ENCODE data around the gene KCNQ1. TPM values are rescaled to one million over a fixed set of nuclear protein-coding genes. Genes with fewer than 3 reads are reported as not detected.

The KCNQ1 gene
- total and polyA plus RNA-seq, 2 donors (not counting 1 experiment from before 2014, with no cell fraction given), result 21.5 to 28.8 TPM

DNA sequence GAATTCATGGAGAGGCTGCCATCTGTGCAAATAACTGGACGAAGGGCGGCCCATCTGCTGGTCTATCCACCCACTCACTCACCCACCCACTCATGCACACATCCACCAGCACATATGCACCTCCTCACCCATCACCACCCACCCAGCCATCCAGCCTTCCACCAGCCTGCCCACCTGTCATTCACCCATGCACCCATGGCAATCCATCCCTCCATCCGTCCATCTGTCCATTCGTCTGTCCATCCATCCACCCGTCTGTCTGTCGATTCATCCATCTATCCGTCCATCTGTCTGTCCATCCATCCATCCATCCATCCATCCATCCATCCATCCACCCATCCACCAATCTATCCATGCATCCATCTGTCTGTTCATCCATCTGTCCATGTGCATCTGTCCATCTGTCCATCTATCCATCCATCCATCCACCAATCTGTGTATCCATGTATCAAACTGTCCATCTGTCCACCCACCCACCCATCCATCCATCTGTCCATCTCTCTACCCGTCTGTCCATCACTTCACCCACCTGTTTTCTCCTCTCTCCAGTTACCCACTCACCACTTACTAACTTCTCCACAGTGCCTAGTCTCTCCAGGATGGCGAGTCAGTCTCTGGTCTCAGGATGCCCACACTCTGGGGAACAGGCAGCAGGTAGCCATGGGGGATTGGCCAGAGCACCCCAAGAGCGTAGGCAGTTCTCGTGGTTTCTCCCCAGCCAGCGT is 9.4 kb upstream of the KCNQ1 start:
- DNase-seq, result no peak
- no peaks in the 10 kb centered on the region for H3K79me2 ChIP-seq (ENCODE audit: control insufficient read depth, insufficient read depth, low read length)
- no peak overlapping the region for H2AFZ ChIP-seq (ENCODE audit: insufficient read depth, low read depth, low read length, poor library complexity, severe bottlenecking)
- H3K27me3 ChIP-seq (replicated peaks in 1 of 4; ENCODE audit: control extremely low read depth in 1 of 4, control insufficient read depth in 3 of 4, insufficient read depth in 4 of 4, low read length in 3 of 4), result peaks cover 0 to 10% (median 1%) of the 10 kb centered on the region in 4 experiments
- no peak overlapping the region for H3K9ac ChIP-seq (ENCODE audit: low read length)
- no peak overlapping the region for H3K4me3 Mint-ChIP-seq
- H4K20me1 ChIP-seq (ENCODE audit: control insufficient read depth, insufficient read depth, low read length, poor library complexity, severe bottlenecking), result no peaks in the 10 kb centered on the region
- no peak overlapping the region for H3K27ac ChIP-seq (ENCODE audit: low read length in 2 of 2)
- WGBS (ENCODE audit: insufficient coverage), result 92% methylated on average over 11 of the region's 12 CpGs
- ChIA-PET CTCF (no interaction called here), POLR2A (no interaction called here)
- no peak for TF ChIP-seq EZH2 (IDR thresholded peaks at IDR 0.05; ENCODE audit: borderline replicate concordance, insufficient read depth, low read depth, low read length, poor library complexity, severe bottlenecking)
- TF ChIP-seq, protein P1, sequence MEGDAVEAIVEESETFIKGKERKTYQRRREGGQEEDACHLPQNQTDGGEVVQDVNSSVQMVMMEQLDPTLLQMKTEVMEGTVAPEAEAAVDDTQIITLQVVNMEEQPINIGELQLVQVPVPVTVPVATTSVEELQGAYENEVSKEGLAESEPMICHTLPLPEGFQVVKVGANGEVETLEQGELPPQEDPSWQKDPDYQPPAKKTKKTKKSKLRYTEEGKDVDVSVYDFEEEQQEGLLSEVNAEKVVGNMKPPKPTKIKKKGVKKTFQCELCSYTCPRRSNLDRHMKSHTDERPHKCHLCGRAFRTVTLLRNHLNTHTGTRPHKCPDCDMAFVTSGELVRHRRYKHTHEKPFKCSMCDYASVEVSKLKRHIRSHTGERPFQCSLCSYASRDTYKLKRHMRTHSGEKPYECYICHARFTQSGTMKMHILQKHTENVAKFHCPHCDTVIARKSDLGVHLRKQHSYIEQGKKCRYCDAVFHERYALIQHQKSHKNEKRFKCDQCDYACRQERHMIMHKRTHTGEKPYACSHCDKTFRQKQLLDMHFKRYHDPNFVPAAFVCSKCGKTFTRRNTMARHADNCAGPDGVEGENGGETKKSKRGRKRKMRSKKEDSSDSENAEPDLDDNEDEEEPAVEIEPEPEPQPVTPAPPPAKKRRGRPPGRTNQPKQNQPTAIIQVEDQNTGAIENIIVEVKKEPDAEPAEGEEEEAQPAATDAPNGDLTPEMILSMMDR (IDR thresholded peaks at IDR 0.05), result no peak
- peaks cover 4% of the 10 kb centered on the region for H3K9me3 Mint-ChIP-seq (ENCODE audit: insufficient read depth)
- H3K4me3 ChIP-seq (ENCODE audit: control extremely low read depth in 1 of 5, extremely low read depth in 1 of 5, insufficient read depth in 1 of 5, low read depth in 2 of 5, low read length in 4 of 5), result no peak overlapping the region
- no peak for ATAC-seq (ENCODE audit: low read depth)
- no peaks in the 10 kb centered on the region for H3K36me3 ChIP-seq (replicated peaks in 1 of 2; ENCODE audit: control extremely low read depth in 1 of 2, control insufficient read depth in 1 of 2, extremely low read depth in 1 of 2, insufficient read depth in 2 of 2, low read length in 1 of 2)
- intact Hi-C loops (cut with micrococcal nuclease), result no loop called here
- H3K4me2 ChIP-seq (replicated peaks; ENCODE audit: low read depth, low read length, poor library complexity, severe bottlenecking), result no peak overlapping the region
- H3K27ac Mint-ChIP-seq, result no peak overlapping the region
- H3K9me3 ChIP-seq (ENCODE audit: control extremely low read depth in 1 of 3, control insufficient read depth in 2 of 3, insufficient read depth in 1 of 3, low read length in 2 of 3), result peaks cover 0 to 16% (median 0%) of the 10 kb centered on the region in 3 donors
- peaks cover 3% of the 10 kb centered on the region for H3K27me3 Mint-ChIP-seq
- no peaks in the 10 kb centered on the region for H3K4me1 Mint-ChIP-seq
- H3K4me1 ChIP-seq (ENCODE audit: control insufficient read depth in 2 of 2, insufficient read depth in 2 of 2, low read length in 2 of 2), result no peaks in the 10 kb centered on the region

DNA sequence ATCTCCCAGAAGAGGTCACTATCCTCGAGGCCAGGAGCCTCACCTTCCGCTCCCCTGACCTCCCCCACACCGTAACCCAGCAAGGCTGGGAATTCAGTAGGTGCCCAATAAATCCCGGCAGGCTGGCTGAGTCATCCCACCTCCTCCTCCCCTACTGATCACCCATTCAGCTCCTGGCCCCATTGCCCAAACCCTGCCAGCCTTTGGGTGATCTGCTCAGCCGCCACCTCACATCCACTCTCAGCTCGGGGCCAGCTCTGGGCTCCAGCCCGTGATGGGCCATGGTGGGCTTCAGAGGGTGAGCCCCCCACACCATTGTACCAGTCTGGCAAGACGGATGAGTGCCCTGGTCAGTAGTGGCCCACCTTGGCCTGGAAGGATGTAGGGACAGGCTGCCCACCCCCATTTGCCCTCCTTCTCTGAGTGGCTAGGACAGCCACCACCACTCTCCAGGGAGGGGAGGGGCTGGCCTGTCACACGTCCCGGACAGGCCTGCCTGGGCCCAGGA is 8.7 kb upstream of the KCNQ1 start:
- H3K4me1 ChIP-seq (ENCODE audit: control insufficient read depth in 2 of 2, insufficient read depth in 2 of 2, low read length in 2 of 2), result no peaks in the 10 kb centered on the region
- no peak for ATAC-seq (ENCODE audit: low read depth)
- no peaks in the 10 kb centered on the region for H3K36me3 ChIP-seq (replicated peaks in 1 of 2; ENCODE audit: control extremely low read depth in 1 of 2, control insufficient read depth in 1 of 2, extremely low read depth in 1 of 2, insufficient read depth in 2 of 2, low read length in 1 of 2)
- H2AFZ ChIP-seq (ENCODE audit: insufficient read depth, low read depth, low read length, poor library complexity, severe bottlenecking), result no peak overlapping the region
- H3K9me3 Mint-ChIP-seq (ENCODE audit: insufficient read depth), result peaks cover 4% of the 10 kb centered on the region
- no peak overlapping the region for H3K4me3 ChIP-seq (ENCODE audit: control extremely low read depth in 1 of 5, extremely low read depth in 1 of 5, insufficient read depth in 1 of 5, low read depth in 2 of 5, low read length in 4 of 5)
- H3K79me2 ChIP-seq (ENCODE audit: control insufficient read depth, insufficient read depth, low read length), result no peaks in the 10 kb centered on the region
- no peak overlapping the region for H3K9ac ChIP-seq (ENCODE audit: low read length)
- ChIA-PET POLR2A (no interaction called here), CTCF (no interaction called here)
- WGBS (ENCODE audit: insufficient coverage), result 89% methylated on average over 8 of the region's 10 CpGs
- H3K4me3 Mint-ChIP-seq, result no peak overlapping the region
- no peak for DNase-seq
- no peak overlapping the region for H3K4me2 ChIP-seq (replicated peaks; ENCODE audit: low read depth, low read length, poor library complexity, severe bottlenecking)
- H3K27me3 Mint-ChIP-seq, result peaks cover 3% of the 10 kb centered on the region
- no peak overlapping the region for H3K27ac Mint-ChIP-seq
- H3K27ac ChIP-seq (ENCODE audit: low read length in 2 of 2), result no peak overlapping the region
- H3K4me1 Mint-ChIP-seq, result no peaks in the 10 kb centered on the region
- H4K20me1 ChIP-seq (ENCODE audit: control insufficient read depth, insufficient read depth, low read length, poor library complexity, severe bottlenecking), result no peaks in the 10 kb centered on the region
- H3K27me3 ChIP-seq (replicated peaks in 1 of 4; ENCODE audit: control extremely low read depth in 1 of 4, control insufficient read depth in 3 of 4, insufficient read depth in 4 of 4, low read length in 3 of 4), result peaks cover 0 to 10% (median 1%) of the 10 kb centered on the region in 4 experiments
- TF ChIP-seq, protein P1 (IDR thresholded peaks at IDR 0.05), result no peak
- no peak for TF ChIP-seq EZH2 (IDR thresholded peaks at IDR 0.05; ENCODE audit: borderline replicate concordance, insufficient read depth, low read depth, low read length, poor library complexity, severe bottlenecking)
- peaks cover 0 to 18% (median 0%) of the 10 kb centered on the region in 3 donors for H3K9me3 ChIP-seq (ENCODE audit: control extremely low read depth in 1 of 3, control insufficient read depth in 2 of 3, insufficient read depth in 1 of 3, low read length in 2 of 3)
- intact Hi-C loops (cut with micrococcal nuclease), result no loop called here

Measured in B cell (primary cell).